Muscle layer of colon (tissue), 2 donors: ENCODE data around the gene ZMYND19.
"Not testable (repeated sequence)": the region's sequence is repeated elsewhere in the genome, so short reads cannot be mapped to it uniquely, and the experiment has no call there.

Experiments
- H3K27ac ChIP-seq: one replicate; pipeline ENCODE4 v1.7.0; 2013; ENCODE audit warnings: low read depth, mild to moderate bottlenecking, low read length, moderate library complexity
- H3K27me3 ChIP-seq, 2 donors: one replicate each; pipeline ENCODE4 v1.7.0; 2013; ENCODE audit warnings: low read length in 2 of 2, mild to moderate bottlenecking in 2 of 2; ENCODE audit not compliant: insufficient read depth in 2 of 2, control insufficient read depth in 1 of 2
- H3K36me3 ChIP-seq: one replicate; pipeline ENCODE4 v1.7.0; 2013; ENCODE audit warnings: mild to moderate bottlenecking, low read length; ENCODE audit not compliant: insufficient read depth
- H3K4me1 ChIP-seq: one replicate; pipeline ENCODE4 v1.7.0; 2013; ENCODE audit warnings: mild to moderate bottlenecking, low read length; ENCODE audit not compliant: insufficient read depth
- H3K4me3 ChIP-seq, 2 donors: one replicate each; pipeline ENCODE4 v1.7.0; 2013; ENCODE audit warnings: low read length in 2 of 2, low read depth in 1 of 2, mild to moderate bottlenecking in 1 of 2, moderate library complexity in 1 of 2
- H3K9ac ChIP-seq: one replicate; pipeline ENCODE4 v1.7.0; 2013; ENCODE audit warnings: low read length
- H3K9me3 ChIP-seq: one replicate; pipeline ENCODE4 v1.7.0; 2013; ENCODE audit warnings: mild to moderate bottlenecking, low read length
- donor health status: abdominal sarcoma.
- donor health status: Adenocarcinoma of cecum.

ZMYND19 gene

DNA sequence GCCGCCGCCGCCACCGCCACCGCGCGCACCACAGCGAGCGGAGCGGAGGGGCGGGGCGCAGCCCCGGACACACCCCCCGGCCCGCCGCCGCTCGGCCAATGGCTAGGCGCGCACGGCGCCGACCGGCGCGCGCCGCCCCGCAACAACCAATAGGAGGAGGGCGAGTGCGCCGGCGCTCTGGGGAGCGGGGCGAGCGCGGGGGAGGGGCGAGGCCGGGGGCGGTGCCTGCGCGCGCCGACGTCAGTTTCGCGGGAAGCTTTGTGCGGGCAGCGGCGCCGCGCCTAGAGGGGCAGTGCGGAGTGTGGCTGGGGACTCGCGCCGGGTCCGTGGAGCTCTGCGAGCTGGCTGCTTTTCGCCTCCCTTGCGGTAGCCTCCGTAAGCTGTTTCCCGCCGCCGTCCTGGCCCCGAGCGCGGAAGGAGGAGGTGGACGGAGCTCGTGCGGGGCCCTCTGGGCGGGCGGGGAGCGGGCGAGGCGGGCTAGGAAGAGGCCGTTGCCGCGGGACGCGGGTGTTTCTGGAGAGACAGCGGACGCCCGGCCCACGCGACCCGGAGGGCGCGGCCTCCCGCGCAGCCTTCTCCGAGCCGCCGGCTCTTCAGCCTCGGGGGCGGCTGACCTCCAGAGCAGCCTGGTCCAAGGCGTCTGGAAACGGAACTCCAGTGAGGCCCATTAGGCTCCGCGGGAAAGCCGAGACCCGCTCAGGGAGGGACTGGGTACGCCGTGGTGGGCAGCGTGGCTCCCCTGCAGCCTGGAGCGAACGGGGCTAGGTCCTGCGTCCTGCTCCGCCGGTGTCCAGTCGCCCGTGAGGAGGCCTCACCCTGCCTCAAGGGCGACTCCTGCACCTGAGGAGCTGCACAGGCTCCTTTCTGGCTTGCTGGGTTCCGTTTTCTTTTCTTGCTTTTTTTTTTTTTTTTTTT, at the start of gene ZMYND19:
Gene ZMYND19 (minus strand): TSS at position 44 of the 915 bp plus-strand sequence. CDS start 249 bp downstream, outside the sequence.
- Histone ChIP-seq H3K27ac (peak within 1 kb of the TSS; percentile 52), H3K9ac (no peak within 1 kb of the TSS), H3K4me3 (peak within 1 kb of the TSS; percentile 64 to 85)

DNA sequence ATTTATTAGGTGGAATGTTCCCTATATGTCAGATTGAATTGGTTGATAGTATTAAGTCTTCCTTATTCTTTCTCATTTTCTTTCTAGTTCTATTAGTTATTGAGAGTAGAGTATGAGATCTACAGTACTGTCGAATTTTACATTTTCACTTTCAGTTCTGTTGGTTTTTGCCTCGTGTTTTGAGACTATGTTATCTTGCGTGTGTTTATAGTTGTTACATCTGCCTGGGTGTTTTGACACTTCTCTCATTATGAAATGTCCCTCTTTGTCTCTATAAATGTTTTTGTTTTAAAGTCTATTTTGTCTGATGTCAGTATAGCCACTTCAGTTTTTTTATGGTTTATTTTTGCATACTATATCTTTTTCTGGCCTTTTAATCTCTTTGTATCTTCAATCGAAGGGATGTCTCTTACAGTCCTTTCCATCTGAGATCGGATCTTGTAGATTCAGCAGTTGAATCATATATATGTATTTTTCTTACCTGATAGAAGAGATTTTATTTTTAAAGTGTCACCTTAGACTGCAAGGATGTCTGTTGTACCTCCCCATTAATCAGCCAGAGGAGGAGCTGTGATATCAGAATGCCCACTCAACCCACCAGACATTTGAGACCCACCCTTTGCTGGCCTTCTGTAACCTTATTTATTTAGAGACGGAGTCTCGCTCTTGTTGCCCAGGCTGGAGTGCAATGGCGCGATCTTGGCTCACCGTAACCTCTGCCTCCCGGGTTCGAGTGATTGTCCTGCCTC, 49.2 kb upstream of the ZMYND19 start:
- Histone ChIP-seq H3K36me3 (no peaks in the 10 kb centered on the region), H3K9me3 (no peaks in the 10 kb centered on the region), H3K4me3 (no peak overlapping the region), H3K9ac (peak overlapping the region; percentile 27), H3K27ac (no peak overlapping the region), H3K27me3 (no peaks in the 10 kb centered on the region), H3K4me1 (peaks cover 6% of the 10 kb centered on the region)

More for the DNA sequence above, at the start of gene ZMYND19:
- H3K36me3 ChIP-seq: peaks cover 20% of the 10 kb centered on the region
- H3K4me1 ChIP-seq: peaks cover 15% of the 10 kb centered on the region
- no peaks in the 10 kb centered on the region for H3K9me3 ChIP-seq
- H3K27me3 ChIP-seq: no peaks in the 10 kb centered on the region

DNA sequence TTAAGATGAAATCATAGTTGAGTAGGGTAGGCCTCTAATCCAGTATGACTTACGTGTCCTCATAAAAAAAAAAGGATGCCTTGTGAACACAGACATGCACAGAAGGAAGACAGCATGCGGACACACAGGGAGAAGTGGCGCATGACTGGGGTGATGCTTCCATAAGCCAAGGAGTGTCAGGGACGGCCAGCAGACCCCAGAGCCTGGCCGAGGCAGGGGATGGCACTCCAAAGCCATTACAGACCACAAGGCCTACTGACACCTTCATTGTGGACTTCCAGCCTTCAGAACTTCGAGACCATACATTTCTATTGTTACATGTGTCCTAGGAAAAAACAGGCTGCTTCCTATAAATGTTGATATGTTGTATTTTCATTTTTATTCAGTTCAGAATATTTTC, 48.4 kb upstream of the ZMYND19 start:
- peaks cover 6% of the 10 kb centered on the region for H3K4me1 ChIP-seq
- no peaks in the 10 kb centered on the region for H3K36me3 ChIP-seq
- no peaks in the 10 kb centered on the region for H3K9me3 ChIP-seq
- no peaks in the 10 kb centered on the region for H3K27me3 ChIP-seq
- no peak overlapping the region for H3K4me3 ChIP-seq
- H3K9ac ChIP-seq: no peak overlapping the region
- H3K27ac ChIP-seq: no peak overlapping the region

DNA sequence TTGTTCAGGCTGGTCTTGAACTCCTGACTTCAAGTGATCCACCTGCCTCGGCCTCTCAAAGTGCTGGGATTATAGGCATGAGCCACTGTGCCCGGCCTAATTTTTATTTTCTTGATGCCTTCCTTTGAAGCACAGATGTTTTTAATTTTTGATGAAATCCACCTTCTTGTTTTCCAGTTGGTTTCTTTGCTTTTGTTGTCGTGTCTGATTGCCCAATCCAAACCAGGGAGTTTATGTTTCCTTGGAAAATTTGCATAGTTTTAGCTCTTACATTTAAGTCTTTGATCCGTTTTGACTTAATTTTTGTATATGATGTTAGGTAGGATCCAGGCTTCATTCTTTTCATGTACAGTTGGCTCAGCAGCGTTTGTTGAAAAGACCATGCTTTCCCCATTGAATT, 43.7 kb upstream of the ZMYND19 start:
- Histone ChIP-seq H3K9ac (no peak overlapping the region), H3K27ac (no peak overlapping the region), H3K36me3 (no peaks in the 10 kb centered on the region), H3K4me3 (no peak overlapping the region), H3K4me1 (peaks cover 32% of the 10 kb centered on the region), H3K27me3 (no peaks in the 10 kb centered on the region), H3K9me3 (no peaks in the 10 kb centered on the region)

DNA sequence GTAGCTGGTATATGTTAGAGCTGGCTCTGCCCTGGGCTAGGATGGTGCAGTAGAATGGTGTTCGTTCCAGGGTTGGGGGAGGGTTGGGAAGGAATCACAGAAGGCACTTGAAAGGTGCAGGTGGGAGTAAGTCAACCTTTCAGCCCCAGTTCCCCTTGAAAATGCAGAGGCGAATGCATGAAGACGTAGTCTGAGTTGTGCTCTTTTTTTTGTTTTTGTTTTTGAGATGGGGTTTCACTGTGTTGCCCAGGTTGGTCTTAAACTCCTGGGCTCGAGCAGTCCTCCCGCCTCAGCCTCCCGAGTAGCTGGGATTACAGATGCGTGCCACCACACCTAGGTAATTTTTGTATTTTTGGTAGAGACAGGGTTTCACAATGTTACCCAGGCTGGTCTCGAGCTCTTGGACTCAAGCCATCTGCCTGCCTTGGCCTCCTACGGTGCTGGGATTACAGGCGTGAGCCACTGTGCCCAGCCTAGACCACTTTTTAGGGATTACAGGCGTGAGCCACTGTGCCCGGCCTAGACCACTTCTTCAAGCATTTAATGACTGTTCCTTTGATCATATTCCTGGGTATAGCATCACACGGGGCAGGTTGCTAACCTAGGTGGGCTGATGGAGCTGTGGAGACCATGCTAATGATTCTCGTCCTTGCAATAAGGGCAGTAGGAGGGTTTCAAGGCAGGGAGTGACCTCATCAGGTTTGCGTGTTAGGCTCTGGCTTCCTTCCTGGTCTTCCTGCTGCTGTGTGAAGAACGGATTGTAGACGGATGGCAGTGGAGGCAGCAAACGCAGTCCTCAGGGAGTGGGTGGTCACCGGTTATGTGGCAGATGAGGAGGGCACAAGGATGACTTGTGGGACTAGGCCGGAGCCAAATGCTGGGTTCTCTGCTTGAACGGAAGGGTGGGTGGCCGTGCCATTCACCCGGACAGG, 42.2 kb upstream of the ZMYND19 start:
- Histone ChIP-seq H3K27ac (no peak overlapping the region), H3K9ac (no peak overlapping the region), H3K4me1 (peaks cover 38% of the 10 kb centered on the region), H3K4me3 (no peak overlapping the region), H3K27me3 (no peaks in the 10 kb centered on the region), H3K9me3 (no peaks in the 10 kb centered on the region), H3K36me3 (no peaks in the 10 kb centered on the region)

DNA sequence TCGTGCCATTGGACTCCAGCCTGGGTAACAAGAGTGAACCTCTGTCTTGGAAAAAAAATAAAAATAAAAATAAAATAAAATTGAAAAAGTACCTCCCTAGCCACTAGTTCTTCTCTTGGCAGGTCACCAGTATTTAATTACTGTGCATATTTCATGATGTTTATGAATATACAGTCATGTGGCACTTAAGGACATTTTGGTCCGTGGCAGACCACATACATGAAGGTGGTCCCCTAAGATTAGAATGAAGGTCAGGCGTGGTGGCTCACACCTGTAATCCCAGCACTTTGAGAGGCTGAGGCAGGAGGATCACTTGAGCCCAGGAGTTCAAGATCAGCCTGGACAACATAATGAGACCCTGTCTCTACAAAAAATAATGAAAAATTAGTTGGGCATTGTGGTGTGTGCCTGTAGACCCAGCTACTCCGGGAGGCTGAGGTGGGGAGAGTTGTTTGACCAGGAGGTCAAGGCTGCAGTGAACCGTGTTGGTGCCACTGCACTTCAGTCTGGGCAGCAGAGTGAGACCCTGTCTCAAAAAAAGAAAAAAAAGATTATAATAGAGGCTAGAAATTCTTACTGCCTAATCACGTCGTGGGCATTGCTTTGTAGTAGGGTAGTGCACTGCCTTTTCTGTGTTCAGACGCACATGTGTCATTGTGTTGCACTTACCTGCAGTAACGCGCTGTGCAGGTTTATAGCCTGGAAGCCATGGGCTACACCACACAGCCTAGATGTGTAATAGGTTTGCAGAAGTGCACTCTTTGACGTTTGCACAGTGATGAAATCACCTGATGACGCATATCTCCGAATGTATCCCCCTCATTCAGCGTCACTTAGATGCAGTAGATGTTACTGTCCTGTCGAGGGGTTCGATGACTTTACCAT, 41.3 kb upstream of the ZMYND19 start:
- no peak overlapping the region for H3K27ac ChIP-seq
- no peak overlapping the region for H3K9ac ChIP-seq
- no peak overlapping the region for H3K4me3 ChIP-seq
- peaks cover 38% of the 10 kb centered on the region for H3K4me1 ChIP-seq
- H3K27me3 ChIP-seq: no peaks in the 10 kb centered on the region
- no peaks in the 10 kb centered on the region for H3K36me3 ChIP-seq
- H3K9me3 ChIP-seq: no peaks in the 10 kb centered on the region

DNA sequence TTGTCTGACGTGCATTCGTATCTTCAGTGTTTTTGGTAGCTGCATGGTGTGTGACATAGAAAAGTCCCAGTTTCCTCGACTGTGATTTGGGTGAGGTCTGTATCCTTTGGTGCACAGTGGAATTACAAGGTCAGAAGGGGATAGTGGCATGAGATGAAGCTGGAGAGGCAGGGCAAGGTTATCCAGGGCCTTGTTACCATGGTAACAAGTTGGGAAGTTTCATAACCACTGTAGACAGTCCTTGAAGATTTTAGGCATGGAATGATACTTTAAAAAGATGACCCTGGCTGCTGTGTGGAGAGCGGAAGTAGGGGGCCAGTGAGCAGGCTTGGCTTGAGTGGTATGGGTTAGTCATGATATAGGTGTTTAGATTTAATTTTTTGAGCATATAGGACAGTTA, 40.4 kb upstream of the ZMYND19 start:
- Histone ChIP-seq H3K9ac (no peak overlapping the region), H3K27ac (no peak overlapping the region), H3K4me1 (peaks cover 38% of the 10 kb centered on the region), H3K4me3 (no peak overlapping the region), H3K9me3 (no peaks in the 10 kb centered on the region), H3K36me3 (no peaks in the 10 kb centered on the region), H3K27me3 (no peaks in the 10 kb centered on the region)

DNA sequence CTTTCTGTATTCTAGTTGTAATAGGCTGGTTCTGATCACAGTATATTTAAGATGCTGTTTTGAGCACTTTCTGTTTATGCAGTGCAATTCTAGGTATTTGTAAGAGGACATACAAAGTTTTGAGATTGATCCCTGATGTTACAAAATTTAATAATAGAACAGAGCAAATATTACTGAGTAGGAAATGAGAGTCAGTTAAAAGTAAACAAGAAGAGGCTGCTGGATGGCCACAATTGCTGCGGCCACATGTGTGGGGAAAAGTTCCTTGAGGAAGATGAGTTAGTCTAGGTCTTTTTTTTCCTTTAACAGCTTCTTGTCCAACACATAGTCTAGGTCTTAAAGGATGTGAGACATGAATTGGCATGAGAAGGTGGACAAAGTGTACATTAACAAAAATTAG, 39.8 kb upstream of the ZMYND19 start:
- no peaks in the 10 kb centered on the region for H3K27me3 ChIP-seq
- no peaks in the 10 kb centered on the region for H3K9me3 ChIP-seq
- no peak overlapping the region for H3K27ac ChIP-seq
- H3K4me1 ChIP-seq: peaks cover 38% of the 10 kb centered on the region
- H3K4me3 ChIP-seq: no peak overlapping the region
- no peak overlapping the region for H3K9ac ChIP-seq
- H3K36me3 ChIP-seq: no peaks in the 10 kb centered on the region

DNA sequence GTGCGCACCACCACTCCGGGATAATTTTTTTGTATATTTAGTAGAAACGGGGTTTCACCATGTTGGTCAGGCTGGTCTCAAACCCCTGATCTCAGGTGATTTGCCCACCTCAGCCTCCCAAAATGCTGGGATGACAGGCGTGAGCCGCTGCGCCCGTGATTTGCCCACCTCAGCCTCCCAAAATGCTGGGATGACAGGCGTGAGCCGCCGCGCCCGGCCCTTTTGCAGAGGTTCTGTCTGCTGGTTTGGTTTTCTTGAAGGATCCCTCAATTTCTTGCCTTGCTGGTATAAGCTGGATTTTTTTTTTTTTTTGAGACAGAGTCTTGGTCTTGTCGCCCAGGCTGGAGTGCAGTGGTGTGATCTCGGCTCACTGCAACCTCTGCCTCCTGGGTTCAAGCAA, 37.1 kb upstream of the ZMYND19 start:
- not testable (repeated sequence) for H3K9me3 ChIP-seq, H3K9ac ChIP-seq, H3K27me3 ChIP-seq, H3K36me3 ChIP-seq, H3K27ac ChIP-seq, H3K4me3 ChIP-seq
- H3K4me1 ChIP-seq: peaks cover 31% of the 10 kb centered on the region

DNA sequence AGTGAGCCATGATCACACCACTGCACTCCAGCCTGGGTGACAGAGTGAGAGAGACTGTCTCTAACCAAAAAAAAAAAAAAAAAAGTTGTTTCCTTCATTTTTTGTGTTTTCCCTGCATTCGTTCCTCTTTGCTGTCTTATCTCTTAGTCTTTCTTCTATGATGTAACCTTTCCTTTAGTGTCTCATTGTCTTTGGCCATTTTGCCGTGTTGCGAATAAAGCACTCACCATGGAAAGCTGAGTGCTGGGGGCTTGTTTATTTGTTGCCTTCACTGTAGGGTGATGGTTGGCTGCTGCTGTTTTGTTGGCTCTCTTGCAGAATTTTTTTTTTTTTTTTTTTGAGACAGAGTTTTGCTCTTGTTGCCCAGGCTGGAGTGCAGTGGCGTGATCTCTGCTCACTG, 36.2 kb upstream of the ZMYND19 start:
- Histone ChIP-seq H3K9ac (no peak overlapping the region), H3K9me3 (no peaks in the 10 kb centered on the region), H3K27me3 (no peaks in the 10 kb centered on the region), H3K27ac (no peak overlapping the region), H3K4me3 (no peak overlapping the region), H3K36me3 (peaks cover under 1% of the 10 kb centered on the region), H3K4me1 (peaks cover 25% of the 10 kb centered on the region)
